CD4-positive, alpha-beta T cell (primary cell): ENCODE measurements around the gene METTL6. TPM values are rescaled to one million over a fixed set of nuclear protein-coding genes. Genes with fewer than 3 reads are reported as not detected.

Experiments used
- ATAC-seq: fragments of 200-7000 bp; cut with Tn5 transposase; one replicate; pipeline ENCODE4 v1.10.0; 2022; ENCODE audit warnings: mild to moderate bottlenecking; ENCODE audit not compliant: poor library complexity
- CTCF ChIA-PET: fragments of 350-600 bp; sonication (Branson Sonifier 250); formaldehyde crosslinking; loops from one replicate; lab custom pipeline; 2021; ENCODE audit warnings: antibody characterized with exemption, inconsistent platforms; lab: Charles Lee
- POLR2A ChIA-PET: fragments of 350-600 bp; sonication (Branson Sonifier 250); formaldehyde crosslinking; loops from one replicate; lab custom pipeline; 2021; ENCODE audit warnings: antibody characterized with exemption, inconsistent platforms; lab: Charles Lee
- DNase-seq, 14 experiments: peaks; one replicate each; pipeline ENCODE4 v3.0.0-alpha.2; 2013 to 2020; ENCODE audit warnings: mixed read lengths in 2 of 14
- H3K27ac ChIP-seq, 2 donors: one replicate each; pipeline versions ENCODE4 v1.5.1 to v1.7.0; 2013; ENCODE audit warnings: low read length in 2 of 2, low read depth in 1 of 2, mild to moderate bottlenecking in 1 of 2
- H3K27me3 ChIP-seq, 2 experiments: 1 replicate in 1 of 2; 2 replicates in 1 of 2; pipeline versions ENCODE4 v1.6.1 to v1.7.0; 2013; ENCODE audit warnings: low read length in 2 of 2, control low read depth in 1 of 2, mild to moderate bottlenecking in 1 of 2, moderate library complexity in 1 of 2; ENCODE audit not compliant: insufficient read depth in 2 of 2, control insufficient read depth in 1 of 2
- H3K36me3 ChIP-seq: one replicate; pipeline ENCODE4 v1.6.1; 2013; ENCODE audit warnings: low read length, control low read depth; ENCODE audit not compliant: insufficient read depth
- H3K4me1 ChIP-seq: one replicate; pipeline ENCODE4 v1.6.1; 2013; ENCODE audit warnings: low read length, control low read depth; ENCODE audit not compliant: insufficient read depth
- H3K4me3 ChIP-seq: one replicate; pipeline ENCODE4 v1.5.1; 2013; ENCODE audit warnings: mild to moderate bottlenecking, low read length, moderate library complexity
- H3K9me3 ChIP-seq, 2 experiments: 1 replicate in 1 of 2; 2 replicates in 1 of 2; pipeline versions ENCODE4 v1.6.1 to v1.7.0; 2013; ENCODE audit warnings: low read length in 2 of 2, mild to moderate bottlenecking in 2 of 2, control low read depth in 1 of 2, moderate library complexity in 1 of 2; ENCODE audit not compliant: control insufficient read depth in 1 of 2, insufficient read depth in 1 of 2
- H3K27ac Mint-ChIP-seq: one replicate; pipeline ENCODE4 v1.8.0; 2020; ENCODE audit warnings: mixed read lengths
- H3K27me3 Mint-ChIP-seq: one replicate; pipeline ENCODE4 v1.8.0; 2021; ENCODE audit warnings: mixed read lengths
- H3K36me3 Mint-ChIP-seq: one replicate; pipeline ENCODE4 v1.8.0; 2021; ENCODE audit warnings: low read depth, mixed read lengths
- H3K4me1 Mint-ChIP-seq: one replicate; pipeline ENCODE4 v1.8.0; 2021; ENCODE audit warnings: low read depth, mixed read lengths
- H3K4me3 Mint-ChIP-seq: one replicate; pipeline ENCODE4 v1.8.0; 2020; ENCODE audit warnings: mild to moderate bottlenecking, mixed read lengths
- H3K9me3 Mint-ChIP-seq: one replicate; pipeline ENCODE4 v1.8.0; 2020; ENCODE audit warnings: mixed read lengths
- CTCF ChIP-seq: fragments of 200-600 bp; IDR thresholded peaks from one replicate; pipeline ENCODE4 v1.8.0; 2022; ENCODE audit warnings: antibody characterized with exemption, mild to moderate bottlenecking
- intact Hi-C, 2 experiments: fragments of 100-400 bp; cut with DNase I in 1 of 2; cut with micrococcal nuclease in 1 of 2; formaldehyde crosslinking; loops; one replicate each; pipeline versions ENCODE4 v1.15.1 to v1.9.0; 2023 to 2025; cut with DNase I, micrococcal nuclease
- total RNA-seq, 174 experiments: library from RNA in 2 of 174; stranded (reverse) in 2 of 174; gene quantifications; one replicate each; pipeline ENCODE4 v1.2.3 and lab custom pipeline; 2021 to 2026

Gene METTL6
- total RNA-seq, 2 experiments from 2014 or later, result 4.7 to 5.7 TPM

- Mint-ChIP-seq H3K9me3 (no peaks in the 10 kb centered on the region), H3K4me3 (peak overlapping the region; percentile 2), H3K27ac (peak overlapping the region; percentile 91), H3K36me3 (no peaks in the 10 kb centered on the region), H3K27me3 (no peaks in the 10 kb centered on the region), H3K4me1 (peaks cover 10% of the 10 kb centered on the region)
- no peak overlapping the region for H3K4me3 ChIP-seq
- H3K27me3 ChIP-seq, result no peaks in the 10 kb centered on the region
- no peaks in the 10 kb centered on the region for H3K36me3 ChIP-seq
- ChIA-PET CTCF (interaction anchor here (1.0 to 2.3 kb wide), 7 partner anchors 46 to 175 kb away, joined by 3 to 16 read pairs (median 6); partner anchors contain the start of gene SH3BP5), POLR2A (interaction anchor here (0.8 to 2.0 kb wide), 4 partner anchors 107 to 111 kb away, joined by 3 to 10 read pairs (median 5); no protein-coding TSS in a partner anchor)
- intact Hi-C loops, result loop anchor here (1.0 to 2.0 kb wide), 4 partner anchors 45 to 110 kb away; partner anchors contain the start of genes SH3BP5 (in 2 of the 2), EAF1 (in 1 of the 2) and METTL6 (in 1 of the 2)
- DNase-seq (peak; percentile 87 to 98 (median 92)), ATAC-seq (peak; percentile 95)
- no peaks in the 10 kb centered on the region for H3K9me3 ChIP-seq
- TF ChIP-seq CTCF, result peak; percentile 82
- H3K4me1 ChIP-seq, result peaks cover 8% of the 10 kb centered on the region
- peak overlapping the region; percentile 79 to 94 for H3K27ac ChIP-seq
These were observed 49.2 kb downstream of the METTL6 start for GRCh38 chr3:15377961-15378791.

DNA sequence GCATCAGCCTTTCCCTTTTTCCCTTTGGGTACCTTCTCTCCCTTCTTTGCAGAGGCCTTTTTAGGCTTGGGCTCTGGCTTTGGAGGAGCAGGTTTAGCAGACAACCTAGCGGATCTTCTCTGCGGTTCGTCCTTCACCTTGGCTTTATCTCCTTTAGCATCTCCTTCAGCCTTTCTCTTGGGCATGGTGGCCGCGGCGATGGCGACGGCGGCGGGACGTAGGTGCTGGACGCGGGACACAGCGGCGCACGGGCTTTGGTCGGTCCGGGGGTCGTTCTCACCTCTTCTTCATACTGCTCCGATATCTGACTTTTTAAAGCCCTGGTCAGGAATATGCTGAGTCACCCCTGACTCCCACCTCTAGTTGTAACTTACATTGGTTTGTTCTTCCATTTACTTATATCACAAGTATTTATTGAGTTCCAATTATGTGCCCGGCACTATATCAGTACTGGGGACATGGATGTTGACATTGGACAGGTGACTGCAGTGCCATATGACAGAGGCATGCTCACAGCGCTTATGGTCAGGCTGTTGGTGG lies 51.8 kb downstream of the METTL6 start:
- ATAC-seq (no peak), DNase-seq (no peak)
- H3K27ac Mint-ChIP-seq, result peak overlapping the region; percentile 32
- no peaks in the 10 kb centered on the region for H3K9me3 Mint-ChIP-seq
- Histone ChIP-seq H3K36me3 (no peaks in the 10 kb centered on the region), H3K4me1 (peaks cover 8% of the 10 kb centered on the region), H3K9me3 (no peaks in the 10 kb centered on the region), H3K27ac (no peak overlapping the region), H3K27me3 (no peaks in the 10 kb centered on the region), H3K4me3 (no peak overlapping the region)
- H3K4me3 Mint-ChIP-seq, result no peak overlapping the region
- TF ChIP-seq CTCF, result no peak
- H3K4me1 Mint-ChIP-seq, result peaks cover 10% of the 10 kb centered on the region
- POLR2A ChIA-PET, result no interaction called here
- no peaks in the 10 kb centered on the region for H3K27me3 Mint-ChIP-seq
- no peaks in the 10 kb centered on the region for H3K36me3 Mint-ChIP-seq
- intact Hi-C loops, result no loop called here
- CTCF ChIA-PET, result no interaction called here

DNA sequence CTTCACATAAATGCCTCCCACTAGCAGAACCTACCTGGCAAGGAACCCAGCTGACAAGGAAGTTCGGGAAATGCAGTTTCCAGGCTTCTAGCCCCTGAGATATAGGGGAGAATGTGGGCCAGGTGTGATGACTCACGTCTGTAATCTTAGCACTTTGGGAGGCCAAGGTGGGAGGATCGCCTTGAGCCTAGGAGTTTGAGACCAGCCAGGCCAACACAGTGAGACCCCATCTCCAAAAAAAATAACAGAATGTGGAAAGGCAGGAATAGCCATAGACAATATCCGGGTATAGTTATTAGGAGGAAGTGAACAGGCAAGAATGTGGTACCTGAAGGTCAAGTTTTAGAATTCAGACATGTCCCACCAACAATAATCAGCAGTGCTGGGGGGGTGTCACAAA lies 54.4 kb downstream of the METTL6 start:
- no peak overlapping the region for H3K27ac Mint-ChIP-seq
- H3K27me3 Mint-ChIP-seq, result no peaks in the 10 kb centered on the region
- no peaks in the 10 kb centered on the region for H3K36me3 ChIP-seq
- peaks cover 10% of the 10 kb centered on the region for H3K4me1 ChIP-seq
- ChIA-PET CTCF (no interaction called here), POLR2A (no interaction called here)
- H3K27ac ChIP-seq, result no peak overlapping the region
- H3K36me3 Mint-ChIP-seq, result no peaks in the 10 kb centered on the region
- TF ChIP-seq CTCF, result no peak
- no peaks in the 10 kb centered on the region for H3K9me3 ChIP-seq
- intact Hi-C loops, result no loop called here
- no peaks in the 10 kb centered on the region for H3K27me3 ChIP-seq
- no peaks in the 10 kb centered on the region for H3K9me3 Mint-ChIP-seq
- no peak overlapping the region for H3K4me3 ChIP-seq
- ATAC-seq (no peak), DNase-seq (no peak)
- H3K4me1 Mint-ChIP-seq, result peaks cover 7% of the 10 kb centered on the region
- H3K4me3 Mint-ChIP-seq, result no peak overlapping the region
